Heart left ventricle (tissue), 13 donors: Measurements from ENCODE around the gene COL23A1.

Source experiments
- CTCF ChIP-seq, 12 donors: fragments of 200-600 bp; sonication (generic) in 4 of 12; IDR thresholded peaks; one replicate each; pipeline versions ENCODE4 v1.5.0 to v1.8.0; 2018 to 2022; ENCODE audit warnings: antibody characterized with exemption in 12 of 12, mild to moderate bottlenecking in 5 of 12
- POLR2A ChIP-seq, 2 donors: fragments of 450-650 bp; IDR thresholded peaks; one replicate each; pipeline ENCODE4 v1.6.1; 2017; ENCODE audit warnings: antibody characterized with exemption in 2 of 2, mild to moderate bottlenecking in 2 of 2, moderate library complexity in 2 of 2
- donor health status: ischemic (EF 13 %, LVEDD 7.1; RV severe dilation, severe dysfunction).
- donor health status: DM: no; HTN: yes; CAD: no.
- donor health status: DM: no; HTN: no; CAD: no.
- donor health status: ischemic (EF 25% LVEDD 6.9; RV normal size, moderate dysfunction).
- donor health status: ischemic (EF 25% LVEDD 5.7; RV mildly dilated, moderate dysfunction).
- donor health status: ischemic (EF 35%, LVEDD 5.7; RV mildly dilated, moderate dysfunction).
- donor health status: nonischemic (EF 11% LVEDD 7.7; RV severe dilation, severe dysfunction).
- donor health status: DM: yes; HTN: yes; CAD: no.
- donor health status: PGD.
- donor health status: ischemic (EF 29% LVEDD 5.4; RV normal size, mild dysfunction).
- donor health status: nonischemic (EF 23%, LVEDD 6.1; RV moderate dilation, normal function).

- TF ChIP-seq CTCF (IDR thresholded peaks at IDR 0.05) (no peak), POLR2A (IDR thresholded peaks at IDR 0.05) (no peak)
Observed at GRCh38 chr5:178227929-178228328, 362.3 kb downstream of the COL23A1 start.
